C4-2B (cell line): ENCODE data around the gene OTUD7B.

Experiments used
- CTCF ChIP-seq: fragments of 450-650 bp; conservative IDR thresholded peaks from 2 replicates; pipeline ENCODE4 v1.5.1; 2017; ENCODE audit warnings: mild to moderate bottlenecking
- ZFX ChIP-seq: fragments of 450-650 bp; IDR thresholded peaks from 2 replicates; pipeline ENCODE4 v1.6.1; 2017

GRCh38 chr1:150012611-150013010 is 2.1 kb upstream of the OTUD7B start:
- TF ChIP-seq CTCF (no peak), ZFX (no peak)
